Osteoblast (primary cell): ENCODE data around the gene GNPTAB. TPM values are rescaled to one million over a fixed set of nuclear protein-coding genes. Genes with fewer than 3 reads are reported as not detected.

Experiments used
- DNase-seq: peaks from one replicate; pipeline ENCODE4 v3.0.0; 2011; ENCODE audit warnings: low spot score, mixed read lengths; ENCODE audit not compliant: insufficient read length; ENCODE audit errors: missing footprints
- H2AFZ ChIP-seq: 2 replicates; pipeline ENCODE4 v1.6.0; 2011; ENCODE audit warnings: mild to moderate bottlenecking, low read length
- H3K27ac ChIP-seq: 2 replicates; pipeline ENCODE4 v1.5.1; 2011; ENCODE audit warnings: mild to moderate bottlenecking, low read depth, low read length, moderate library complexity
- H3K27me3 ChIP-seq: 2 replicates; pipeline ENCODE4 v1.6.0; 2012; ENCODE audit warnings: mild to moderate bottlenecking, control low read depth, inconsistent platforms, low read length, moderate library complexity; ENCODE audit not compliant: insufficient read depth
- H3K36me3 ChIP-seq: 2 replicates; pipeline ENCODE4 v1.5.1; 2011; ENCODE audit warnings: mild to moderate bottlenecking, low read length, control low read depth, moderate library complexity; ENCODE audit not compliant: insufficient read depth
- H3K4me1 ChIP-seq: 2 replicates; pipeline ENCODE4 v1.5.1; 2011; ENCODE audit warnings: mild to moderate bottlenecking, low read length, control low read depth, moderate library complexity; ENCODE audit not compliant: insufficient read depth
- H3K4me2 ChIP-seq: 2 replicates; pipeline ENCODE4 v1.6.0; 2011; ENCODE audit warnings: mild to moderate bottlenecking, low read length; ENCODE audit not compliant: insufficient read depth
- H3K4me3 ChIP-seq: fragments of 200-600 bp; sonication (generic); 3 replicates; pipeline ENCODE4 v1.5.1; 2012; ENCODE audit warnings: mild to moderate bottlenecking, low read length, inconsistent platforms; ENCODE audit not compliant: insufficient read depth
- H3K79me2 ChIP-seq: 2 replicates; pipeline ENCODE4 v1.6.0; 2012; ENCODE audit warnings: mild to moderate bottlenecking, low read length, control low read depth, inconsistent platforms; ENCODE audit not compliant: insufficient read depth
- H3K9me3 ChIP-seq: 2 replicates; pipeline ENCODE4 v1.5.1; 2011; ENCODE audit warnings: low read depth, low read length, control low read depth
- H4K20me1 ChIP-seq: 2 replicates; pipeline ENCODE4 v1.6.0; 2012; ENCODE audit warnings: mild to moderate bottlenecking, low read length, control low read depth; ENCODE audit not compliant: insufficient read depth
- CTCF ChIP-seq: IDR thresholded peaks from 2 replicates; pipeline ENCODE4 v1.5.1; 2011; ENCODE audit warnings: mild to moderate bottlenecking, low read depth, low read length, moderate library complexity; ENCODE audit errors: extremely low read depth
- total RNA-seq: library from RNA; depleted of rRNA; stranded (reverse); fragments of >200 nt; gene quantifications from 2 replicates; pipeline ENCODE4 v1.2.3, GENCODE V29; 2012

GNPTAB gene
- total RNA-seq, 1 donor, result 93.0 TPM

- H3K79me2 ChIP-seq, result peaks cover 2% of the 10 kb centered on the region
- DNase-seq, result no peak
- H3K36me3 ChIP-seq, result no peaks in the 10 kb centered on the region
- peaks cover 11% of the 10 kb centered on the region for H3K4me1 ChIP-seq
- no peaks in the 10 kb centered on the region for H4K20me1 ChIP-seq
- no peaks in the 10 kb centered on the region for H3K27me3 ChIP-seq
- peak; percentile 49 for TF ChIP-seq CTCF
- peak overlapping the region; percentile 86 for H3K27ac ChIP-seq
- H3K4me2 ChIP-seq, result no peak overlapping the region
- H2AFZ ChIP-seq, result no peak overlapping the region
- H3K9me3 ChIP-seq, result no peaks in the 10 kb centered on the region
- H3K4me3 ChIP-seq, result no peak overlapping the region
Observed at GRCh38 chr12:101792046-101792931, 38.5 kb downstream of the GNPTAB start.

- H3K27me3 ChIP-seq, result no peaks in the 10 kb centered on the region
- H3K27ac ChIP-seq, result no peak overlapping the region
- no peak overlapping the region for H2AFZ ChIP-seq
- H3K79me2 ChIP-seq, result no peaks in the 10 kb centered on the region
- no peaks in the 10 kb centered on the region for H3K36me3 ChIP-seq
- H3K4me1 ChIP-seq, result peaks cover 21% of the 10 kb centered on the region
- no peak for TF ChIP-seq CTCF
- no peaks in the 10 kb centered on the region for H4K20me1 ChIP-seq
- no peak overlapping the region for H3K4me3 ChIP-seq
- no peak overlapping the region for H3K4me2 ChIP-seq
- DNase-seq, result no peak
- H3K9me3 ChIP-seq, result no peaks in the 10 kb centered on the region
Observed at GRCh38 chr12:101789171-101789570, 41.6 kb downstream of the GNPTAB start.

DNA sequence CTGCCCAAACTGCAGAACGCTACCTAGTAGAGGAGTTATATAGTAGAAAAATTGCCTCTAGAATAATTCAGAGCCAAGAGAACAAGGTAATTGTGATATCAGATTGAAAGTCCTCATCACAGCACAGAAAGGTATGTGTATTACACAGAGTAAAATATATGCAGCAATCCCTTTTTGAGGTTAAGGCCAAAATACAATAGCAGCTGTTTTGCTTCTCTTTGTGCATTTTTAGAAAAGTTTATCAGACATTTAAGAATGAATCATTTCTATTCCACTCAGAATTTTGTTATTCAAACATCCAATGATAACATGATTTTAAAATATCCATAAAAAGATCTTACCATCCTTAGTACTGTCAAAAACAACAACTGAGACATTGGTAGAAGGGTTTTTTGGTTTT, 45.1 kb downstream of the GNPTAB start:
- Histone ChIP-seq H3K27ac (no peak overlapping the region), H2AFZ (no peak overlapping the region), H3K4me1 (peaks cover 26% of the 10 kb centered on the region), H3K9me3 (no peaks in the 10 kb centered on the region), H3K4me3 (no peak overlapping the region), H3K27me3 (no peaks in the 10 kb centered on the region), H3K4me2 (no peak overlapping the region), H3K36me3 (no peaks in the 10 kb centered on the region), H3K79me2 (no peaks in the 10 kb centered on the region), H4K20me1 (no peaks in the 10 kb centered on the region)
- no peak for TF ChIP-seq CTCF
- peak; percentile 80 for DNase-seq

DNA sequence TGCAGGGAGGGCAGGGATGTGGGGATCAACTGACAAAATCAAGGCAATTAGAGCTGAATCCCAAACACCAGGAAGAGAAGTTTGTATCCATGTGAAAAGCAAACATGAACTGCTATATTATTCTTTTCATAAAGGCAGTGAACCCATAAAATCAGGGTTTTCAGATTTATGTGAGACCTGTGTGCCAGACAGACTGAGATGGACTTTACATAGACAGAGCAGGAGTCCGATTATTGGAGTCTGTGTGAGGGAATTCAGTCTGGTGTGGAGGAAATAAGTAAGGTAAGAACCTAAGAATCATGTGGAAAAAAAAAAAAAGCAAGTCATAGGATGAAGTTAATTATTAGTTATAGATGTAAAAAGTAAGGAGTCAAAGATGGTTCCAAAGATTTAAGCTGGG, 46.4 kb downstream of the GNPTAB start:
- no peak overlapping the region for H2AFZ ChIP-seq
- H3K4me3 ChIP-seq, result no peak overlapping the region
- H3K36me3 ChIP-seq, result peaks cover 2% of the 10 kb centered on the region
- H4K20me1 ChIP-seq, result no peaks in the 10 kb centered on the region
- no peak overlapping the region for H3K4me2 ChIP-seq
- peaks cover 26% of the 10 kb centered on the region for H3K4me1 ChIP-seq
- no peaks in the 10 kb centered on the region for H3K27me3 ChIP-seq
- TF ChIP-seq CTCF, result no peak
- no peaks in the 10 kb centered on the region for H3K9me3 ChIP-seq
- no peak for DNase-seq
- no peaks in the 10 kb centered on the region for H3K79me2 ChIP-seq
- no peak overlapping the region for H3K27ac ChIP-seq
